HEK293T (cell line): ENCODE results near the gene PCP4L1.
"Not testable (repeated sequence)": the region's sequence is repeated elsewhere in the genome, so short reads cannot be mapped to it uniquely, and the experiment has no call there.

Experiments used
- CTCF ChIA-PET: fragments of 350-600 bp; formaldehyde crosslinking; extraction: SDS; loops from one replicate; lab custom pipeline; 2021; ENCODE audit warnings: antibody characterized with exemption, inconsistent platforms; lab: Yijun Ruan, JAX
- POLR2A ChIA-PET: fragments of 350-600 bp; formaldehyde crosslinking; extraction: SDS; loops from one replicate; lab custom pipeline; 2020; ENCODE audit warnings: antibody characterized with exemption, inconsistent platforms; lab: Yijun Ruan, JAX
- DNase-seq: peaks from one replicate; pipeline ENCODE4 v3.0.0; 2012; ENCODE audit warnings: mixed read lengths; ENCODE audit errors: extremely low spot score
- ARNT ChIP-seq: fragments of 450-650 bp; IDR thresholded peaks from 2 replicates; pipeline ENCODE4 v1.6.1; 2017; ENCODE audit warnings: mild to moderate bottlenecking
- BHLHE40 ChIP-seq: fragments of 450-650 bp; IDR thresholded peaks from 2 replicates; pipeline ENCODE4 v1.6.1; 2016; ENCODE audit warnings: mild to moderate bottlenecking, moderate library complexity, borderline replicate concordance
- CTBP1 ChIP-seq: fragments of 450-650 bp; IDR thresholded peaks from 2 replicates; pipeline ENCODE4 v1.6.1; 2016; ENCODE audit warnings: borderline replicate concordance
- ELF4 ChIP-seq: fragments of 450-650 bp; IDR thresholded peaks from 2 replicates; pipeline ENCODE4 v1.6.1; 2017; ENCODE audit warnings: antibody characterized with exemption
- FOXA1 ChIP-seq: fragments of 450-650 bp; IDR thresholded peaks from 2 replicates; pipeline ENCODE4 v1.6.1; 2016; ENCODE audit warnings: mild to moderate bottlenecking
- FOXK2 ChIP-seq: fragments of 450-650 bp; IDR thresholded peaks from 2 replicates; pipeline ENCODE4 v1.6.1; 2016; ENCODE audit warnings: mild to moderate bottlenecking
- FOXM1 ChIP-seq: fragments of 450-650 bp; IDR thresholded peaks from 2 replicates; pipeline ENCODE4 v1.6.1; 2017; ENCODE audit warnings: mild to moderate bottlenecking, borderline replicate concordance
- HDGF ChIP-seq: fragments of 450-650 bp; IDR thresholded peaks from 2 replicates; pipeline ENCODE4 v1.6.1; 2017; ENCODE audit warnings: antibody characterized with exemption, borderline replicate concordance
- L3MBTL2 ChIP-seq: fragments of 450-650 bp; conservative IDR thresholded peaks from 2 replicates; pipeline ENCODE4 v1.6.1; 2016; ENCODE audit warnings: mild to moderate bottlenecking
- LEF1 ChIP-seq: fragments of 450-650 bp; IDR thresholded peaks from 2 replicates; pipeline ENCODE4 v1.6.1; 2017; ENCODE audit warnings: mild to moderate bottlenecking, borderline replicate concordance
- NFRKB ChIP-seq: fragments of 450-650 bp; IDR thresholded peaks from 2 replicates; pipeline ENCODE4 v1.6.1; 2016; ENCODE audit warnings: mild to moderate bottlenecking, moderate library complexity
- SP1 ChIP-seq: fragments of 450-650 bp; IDR thresholded peaks from 2 replicates; pipeline ENCODE4 v1.6.1; 2017
- SUZ12 ChIP-seq: fragments of 450-650 bp; IDR thresholded peaks from 2 replicates; pipeline ENCODE4 v1.6.1; 2016; ENCODE audit warnings: mild to moderate bottlenecking
- TARDBP ChIP-seq: fragments of 450-650 bp; IDR thresholded peaks from 2 replicates; pipeline ENCODE4 v1.6.1; 2016
- ZNF384 ChIP-seq: fragments of 450-650 bp; IDR thresholded peaks from 2 replicates; pipeline ENCODE4 v1.6.1; 2016
- TF ChIP-seq, protein P1 (sequence below): fragments of 450-650 bp; IDR thresholded peaks from 2 replicates; pipeline ENCODE4 v1.6.1; 2016

Gene PCP4L1

GRCh38 chr1:161233102-161233501 lies 25.4 kb upstream of the PCP4L1 start:
- ChIA-PET CTCF (no interaction called here), POLR2A (interaction anchor here (1.3 kb wide), 1 partner anchor 24 kb away, joined by 4 read pairs; no protein-coding TSS in a partner anchor)
- no peak for DNase-seq
- TF ChIP-seq SP1 (no peak), FOXM1 (no peak), ARNT (no peak), ZNF384 (no peak), BHLHE40 (no peak), FOXA1 (no peak), SUZ12 (no peak), FOXK2 (no peak), CTBP1 (no peak), L3MBTL2 (no peak), TARDBP (no peak), ELF4 (no peak), NFRKB (no peak), LEF1 (no peak), HDGF (no peak)
- TF ChIP-seq, protein P1, sequence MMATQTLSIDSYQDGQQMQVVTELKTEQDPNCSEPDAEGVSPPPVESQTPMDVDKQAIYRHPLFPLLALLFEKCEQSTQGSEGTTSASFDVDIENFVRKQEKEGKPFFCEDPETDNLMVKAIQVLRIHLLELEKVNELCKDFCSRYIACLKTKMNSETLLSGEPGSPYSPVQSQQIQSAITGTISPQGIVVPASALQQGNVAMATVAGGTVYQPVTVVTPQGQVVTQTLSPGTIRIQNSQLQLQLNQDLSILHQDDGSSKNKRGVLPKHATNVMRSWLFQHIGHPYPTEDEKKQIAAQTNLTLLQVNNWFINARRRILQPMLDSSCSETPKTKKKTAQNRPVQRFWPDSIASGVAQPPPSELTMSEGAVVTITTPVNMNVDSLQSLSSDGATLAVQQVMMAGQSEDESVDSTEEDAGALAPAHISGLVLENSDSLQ, result no peak

DNA sequence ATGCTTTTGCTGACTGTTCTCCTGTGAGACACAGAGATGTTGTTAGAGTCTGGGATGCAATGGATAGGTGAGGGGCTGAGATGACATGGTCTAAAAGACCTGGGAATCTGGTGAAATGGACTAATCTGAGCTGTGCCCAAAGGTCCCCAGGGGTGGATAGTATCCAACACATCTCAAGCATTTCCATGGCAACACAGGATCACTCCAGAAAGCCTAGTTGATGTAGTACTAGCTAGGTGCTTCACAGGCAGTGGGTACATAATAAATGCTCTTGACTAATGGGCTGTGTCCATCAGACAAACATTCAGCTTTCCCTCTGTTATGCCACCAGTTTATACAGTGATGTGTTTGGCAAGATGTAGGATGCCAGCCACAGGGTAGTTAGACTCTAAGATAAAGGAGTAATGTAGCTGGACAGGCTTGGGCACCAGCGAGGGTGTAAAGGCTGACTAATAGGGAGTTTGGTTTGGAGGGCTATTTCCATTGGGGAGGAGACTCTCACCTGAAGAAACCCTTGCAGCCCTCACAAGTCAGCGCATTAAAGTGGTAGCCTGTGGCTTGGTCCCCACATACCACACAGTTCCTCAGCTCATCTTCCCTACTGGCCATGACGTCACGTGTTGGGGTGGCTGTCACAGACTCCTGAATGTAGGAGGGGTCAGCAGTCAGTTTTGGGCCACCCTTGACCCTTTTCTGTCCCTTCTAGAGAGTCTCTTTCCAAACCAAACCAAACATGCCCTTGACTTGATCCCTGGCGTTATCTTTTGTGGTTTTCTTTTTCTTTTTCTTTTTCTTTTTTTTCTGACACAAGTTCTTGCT lies 22.4 kb upstream of the PCP4L1 start:
- CTCF ChIA-PET, result no interaction called here
- POLR2A ChIA-PET, result interaction anchor here (0.9 to 1.7 kb wide), 2 partner anchors 11 to 78 kb away, joined by 3 to 5 read pairs; partner anchors contain the start of genes SDHC and TOMM40L
- TF ChIP-seq HDGF (no peak), TARDBP (no peak), ARNT (no peak), L3MBTL2 (no peak), SUZ12 (no peak)
- no peak for DNase-seq

DNA sequence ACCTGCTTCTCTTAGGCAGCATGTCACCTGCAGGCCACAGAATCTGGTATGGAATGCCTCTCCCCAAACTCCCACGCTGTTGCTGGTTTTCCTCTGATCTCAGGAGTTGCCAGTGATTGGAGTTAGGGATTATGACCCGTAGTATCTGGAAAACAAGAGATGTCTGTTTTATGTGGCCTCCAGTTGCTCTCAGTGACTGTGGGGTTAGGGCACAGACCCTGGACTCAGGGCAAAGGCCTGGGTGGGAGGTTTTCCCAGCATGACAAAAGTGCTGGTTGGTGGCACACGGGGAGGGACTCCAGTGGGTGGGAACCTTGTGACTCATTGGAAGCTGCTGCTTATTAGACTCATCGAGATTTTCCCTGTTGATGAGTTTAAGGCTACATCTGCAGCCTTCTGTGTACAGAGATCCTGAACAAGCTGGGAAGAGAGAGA lies 20.5 kb upstream of the PCP4L1 start, which contains the start of gene NR1I3:
Gene NR1I3, minus strand, starts transcription at position 165 of the 435 bp plus-strand sequence. CDS start 1,638 bp downstream, outside the sequence.
- POLR2A ChIA-PET, result interaction anchor here (1.2 kb wide), 1 partner anchor 12 kb away, joined by 3 read pairs; the partner anchor contains the start of gene TOMM40L
- TF ChIP-seq FOXK2 (no peak), CTBP1 (no peak), FOXA1 (no peak), SUZ12 (no peak), HDGF (no peak)
- TF ChIP-seq, protein P1, result no peak

GRCh38 chr1:161241682-161242081 lies 16.9 kb upstream of the PCP4L1 start:
- POLR2A ChIA-PET, result no interaction called here
- TF ChIP-seq FOXM1 (no peak), SUZ12 (no peak), FOXA1 (no peak), L3MBTL2 (no peak), ARNT (no peak), ZNF384 (no peak), ELF4 (no peak), TARDBP (no peak), FOXK2 (no peak), HDGF (no peak), LEF1 (no peak), CTBP1 (no peak), SP1 (no peak)
- TF ChIP-seq, protein P1, result no peak
- CTCF ChIA-PET, result no interaction called here
- no peak for DNase-seq

More for the DNA sequence above, 20.5 kb upstream of the PCP4L1 start, which contains the start of gene NR1I3:
- CTCF ChIA-PET, result interaction anchor here (0.6 kb wide), 1 partner anchor 40 kb away, joined by 3 read pairs; no protein-coding TSS in a partner anchor
- no peak for DNase-seq

- TF ChIP-seq LEF1, result no peak
- TF ChIP-seq SUZ12, result no peak
- no peak for TF ChIP-seq L3MBTL2
- no peak for TF ChIP-seq HDGF
- TF ChIP-seq, protein P1, result no peak
- no peak for TF ChIP-seq ZNF384
- no peak for TF ChIP-seq TARDBP
- no peak for TF ChIP-seq ARNT
- no peak for DNase-seq
- ChIA-PET CTCF (no interaction called here), POLR2A (no interaction called here)
These were observed 16.2 kb upstream of the PCP4L1 start for GRCh38 chr1:161242313-161242712.

- CTCF ChIA-PET, result no interaction called here
- POLR2A ChIA-PET, result no interaction called here
- TF ChIP-seq FOXK2, result no peak
- no peak for TF ChIP-seq CTBP1
- TF ChIP-seq HDGF, result no peak
- no peak for TF ChIP-seq TARDBP
- DNase-seq, result no peak
These were observed 13.7 kb upstream of the PCP4L1 start for GRCh38 chr1:161244888-161245287.

GRCh38 chr1:161250100-161250499 lies 8.4 kb upstream of the PCP4L1 start:
- ChIA-PET POLR2A (interaction anchor here (1.9 kb wide), 1 partner anchor 24 kb away, joined by 6 read pairs; the partner anchor contains the start of gene TOMM40L), CTCF (interaction anchor here (0.7 kb wide), 1 partner anchor 41 kb away, joined by 3 read pairs; no protein-coding TSS in a partner anchor)
- not testable (repeated sequence) for DNase-seq
